IMR-90 (cell line): ENCODE measurements around the gene FAH. TPM values are rescaled to one million over a fixed set of nuclear protein-coding genes. Genes with fewer than 3 reads are reported as not detected.
A peak's percentile ranks its signal among the peaks of the same experiment; 100 is the strongest.

ENCODE experiments used
- ATAC-seq: fragments of 200-7000 bp; cut with Tn5 transposase; 2 replicates; pipeline ENCODE4 v1.9.1; 2020; ENCODE audit warnings: low read depth, mild to moderate bottlenecking, moderate library complexity
- BruUV-seq: library from RNA; stranded (reverse); fragments of 400-500 nt; replicated peaks from 2 replicates; lab custom pipeline; 2021; lab: Mats Ljungman, UMichigan
- CTCF ChIA-PET: fragments of 300-600 bp; formaldehyde crosslinking; extraction: SDS; loops from one replicate; lab custom pipeline; 2021; ENCODE audit warnings: antibody characterized with exemption; lab: Yijun Ruan, JAX
- POLR2A ChIA-PET: fragments of 300-600 bp; sonication (Branson Sonifier 250); formaldehyde crosslinking; loops from one replicate; lab custom pipeline; 2022; ENCODE audit warnings: antibody characterized with exemption; ENCODE audit not compliant: unreplicated experiment; lab: Charles Lee
- DNase-seq: peaks from one replicate; pipeline ENCODE4 v3.0.0; 2013
- H2AFZ ChIP-seq: replicated peaks from 2 replicates; pipeline ENCODE3; 2013; ENCODE audit warnings: low read length, mild to moderate bottlenecking; ENCODE audit not compliant: poor library complexity
- H2AK5ac ChIP-seq: 2 replicates; pipeline ENCODE4 v1.6.1; 2013; ENCODE audit warnings: low read depth, low read length, inconsistent platforms
- H2AK9ac ChIP-seq: replicated peaks from 2 replicates; pipeline ENCODE3; 2013; ENCODE audit warnings: mild to moderate bottlenecking, low read depth, low read length, moderate library complexity; ENCODE audit not compliant: poor library complexity
- H2BK120ac ChIP-seq: 2 replicates; pipeline ENCODE4 v1.6.1; 2013; ENCODE audit warnings: low read depth, low read length, inconsistent platforms
- H2BK15ac ChIP-seq: 3 replicates; pipeline ENCODE4 v1.6.1; 2013; ENCODE audit warnings: low read depth, low read length, inconsistent platforms
- H2BK20ac ChIP-seq: 2 replicates; pipeline ENCODE4 v1.6.1; 2013; ENCODE audit warnings: low read depth, mild to moderate bottlenecking, inconsistent platforms, low read length, moderate library complexity
- H2BK5ac ChIP-seq: 2 replicates; pipeline ENCODE4 v1.6.1; 2013; ENCODE audit warnings: mild to moderate bottlenecking, low read depth, low read length, inconsistent platforms; ENCODE audit not compliant: poor library complexity, severe bottlenecking
- H3K14ac ChIP-seq: replicated peaks from 2 replicates; pipeline ENCODE4 v1.6.1; 2013; ENCODE audit warnings: low read depth, low read length, inconsistent platforms
- H3K18ac ChIP-seq: 2 replicates; pipeline ENCODE4 v1.6.1; 2013; ENCODE audit warnings: low read depth, low read length, control low read depth
- H3K23ac ChIP-seq: 2 replicates; pipeline ENCODE4 v1.6.1; 2013; ENCODE audit warnings: low read depth, low read length, inconsistent platforms
- H3K27ac ChIP-seq: 2 replicates; pipeline ENCODE4 v1.5.1; 2013; ENCODE audit warnings: mild to moderate bottlenecking, control low read depth, low read length; ENCODE audit not compliant: insufficient read depth
- H3K27me3 ChIP-seq: 2 replicates; pipeline ENCODE4 v1.6.1; 2013; ENCODE audit warnings: low read length; ENCODE audit not compliant: control insufficient read depth, insufficient read depth
- H3K36me3 ChIP-seq: 2 replicates; pipeline ENCODE4 v1.6.1; 2013; ENCODE audit warnings: low read length, mixed read lengths; ENCODE audit not compliant: control insufficient read depth, insufficient read depth
- H3K4ac ChIP-seq: 2 replicates; pipeline ENCODE4 v1.6.1; 2013; ENCODE audit warnings: low read depth, low read length, inconsistent platforms
- H3K4me1 ChIP-seq: 2 replicates; pipeline ENCODE4 v1.6.1; 2013; ENCODE audit warnings: low read length, mixed read lengths; ENCODE audit not compliant: control insufficient read depth, insufficient read depth
- H3K4me2 ChIP-seq: 2 replicates; pipeline ENCODE4 v1.6.1; 2013; ENCODE audit warnings: low read depth, mild to moderate bottlenecking, control low read depth, low read length, moderate library complexity
- H3K4me3 ChIP-seq: 2 replicates; pipeline ENCODE4 v1.5.1; 2013; ENCODE audit warnings: low read depth, mild to moderate bottlenecking, control low read depth, low read length, moderate library complexity; ENCODE audit not compliant: insufficient read depth
- H3K56ac ChIP-seq: 2 replicates; pipeline ENCODE4 v1.6.1; 2013; ENCODE audit warnings: low read length, inconsistent platforms; ENCODE audit not compliant: insufficient read depth; ENCODE audit errors: extremely low read depth
- H3K79me1 ChIP-seq, 2 experiments: 2 replicates each; pipeline ENCODE4 v1.6.1; 2013; ENCODE audit warnings: low read length in 2 of 2, inconsistent platforms in 1 of 2, low read depth in 1 of 2
- H3K9ac ChIP-seq: 2 replicates; pipeline ENCODE4 v1.6.1; 2013; ENCODE audit warnings: low read depth, low read length, control low read depth
- H3K9me1 ChIP-seq: 2 replicates; pipeline ENCODE4 v1.6.1; 2013; ENCODE audit warnings: low read length, inconsistent platforms; ENCODE audit not compliant: insufficient read depth
- H3K9me3 ChIP-seq: 2 replicates; pipeline ENCODE4 v1.6.1; 2013; ENCODE audit warnings: low read length; ENCODE audit not compliant: control insufficient read depth, insufficient read depth
- H4K20me1 ChIP-seq: 2 replicates; pipeline ENCODE4 v1.6.1; 2013; ENCODE audit warnings: low read length, inconsistent platforms; ENCODE audit not compliant: insufficient read depth
- H4K5ac ChIP-seq: 2 replicates; pipeline ENCODE4 v1.6.1; 2013; ENCODE audit warnings: mild to moderate bottlenecking, low read depth, low read length, control low read depth
- H4K8ac ChIP-seq, 2 experiments: 2 replicates each; pipeline ENCODE4 v1.6.1; 2013; ENCODE audit warnings: low read depth in 2 of 2, low read length in 2 of 2, control low read depth in 1 of 2, inconsistent platforms in 1 of 2
- H4K91ac ChIP-seq: 2 replicates; pipeline ENCODE4 v1.6.1; 2013; ENCODE audit warnings: low read depth, low read length, inconsistent platforms; ENCODE audit not compliant: insufficient read depth
- BHLHE40 ChIP-seq: fragments of 150-350 bp; IDR thresholded peaks from 2 replicates; pipeline ENCODE4 v1.6.1; 2016; ENCODE audit warnings: mild to moderate bottlenecking, low read depth, low read length
- CEBPB ChIP-seq: IDR thresholded peaks from 2 replicates; pipeline ENCODE4 v1.6.1; 2012; ENCODE audit warnings: low read depth, low read length, improper control_type of control experiment
- CHD1 ChIP-seq: IDR thresholded peaks from 2 replicates; pipeline ENCODE4 v1.6.1; 2012; ENCODE audit warnings: low read depth, low read length, improper control_type of control experiment
- MAZ ChIP-seq: IDR thresholded peaks from 2 replicates; pipeline ENCODE4 v1.6.1; 2012; ENCODE audit warnings: low read depth, mild to moderate bottlenecking, low read length, improper control_type of control experiment, moderate library complexity, borderline replicate concordance
- MXI1 ChIP-seq: IDR thresholded peaks from 2 replicates; pipeline ENCODE4 v1.6.1; 2012; ENCODE audit warnings: low read depth, mild to moderate bottlenecking, low read length, moderate library complexity, borderline replicate concordance
- RCOR1 ChIP-seq: IDR thresholded peaks from 2 replicates; pipeline ENCODE4 v1.6.1; 2012; ENCODE audit warnings: mild to moderate bottlenecking, low read length, improper control_type of control experiment; ENCODE audit not compliant: insufficient replicate concordance
- WGBS, 2 experiments: methylation state at CpG; one replicate each; pipeline versions ENCODE4 v1.1.5 to v1.1.7; 2013; ENCODE audit warnings: missing lambda C conversion rate in 2 of 2; ENCODE audit not compliant: insufficient read length in 1 of 2; ENCODE audit errors: extremely low coverage in 2 of 2; 5-methylcytosine and 5-hydroxymethylcytosine counted together
- dilution Hi-C: fragments of 300-500 bp; cut with HindIII; formaldehyde crosslinking; loops from one replicate; pipeline ENCODE4 v1.14.3; 2018; ENCODE audit warnings: low sequenced_read_pairs; ENCODE audit not compliant: unreplicated experiment
- in situ Hi-C: fragments of 300-500 bp; cut with MboI; formaldehyde crosslinking; loops from 3 replicates; pipeline ENCODE4 v1.14.3; 2019; ENCODE audit warnings: low sequenced_read_pairs, inconsistent platforms, mixed read lengths
- intact Hi-C: fragments of 100-400 bp; cut with micrococcal nuclease; formaldehyde crosslinking; loops from 2 replicates; pipeline ENCODE4 v1.10.0; 2022
- polyA plus RNA-seq, 3 experiments: library from polyadenylated mRNA; depleted of rRNA; stranded (reverse); fragments of >200 nt; gene quantifications; 2 replicates each; pipeline ENCODE4 v1.2.3, GENCODE V29; 2012; ENCODE audit warnings: low replicate concordance in 1 of 3
- total RNA-seq: library from RNA; depleted of rRNA; stranded (reverse); fragments of >200 nt; gene quantifications from 2 replicates; pipeline ENCODE4 v1.2.3, GENCODE V29; 2012
- TF ChIP-seq, protein P1 (sequence below): fragments of 150-350 bp; IDR thresholded peaks from 2 replicates; pipeline ENCODE4 v1.6.1; 2016; ENCODE audit warnings: low read depth, mild to moderate bottlenecking, low read length, moderate library complexity, borderline replicate concordance
- TF ChIP-seq, protein P2 (sequence below): fragments of 150-350 bp; IDR thresholded peaks from 2 replicates; pipeline ENCODE4 v1.6.1; 2017; ENCODE audit warnings: mild to moderate bottlenecking, antibody characterized with exemption, low read length, low read depth

FAH gene
- total and polyA plus RNA-seq, 2 of the 4 experiments (the other 2 are of a cell fraction): 43.1 to 48.6 TPM

DNA sequence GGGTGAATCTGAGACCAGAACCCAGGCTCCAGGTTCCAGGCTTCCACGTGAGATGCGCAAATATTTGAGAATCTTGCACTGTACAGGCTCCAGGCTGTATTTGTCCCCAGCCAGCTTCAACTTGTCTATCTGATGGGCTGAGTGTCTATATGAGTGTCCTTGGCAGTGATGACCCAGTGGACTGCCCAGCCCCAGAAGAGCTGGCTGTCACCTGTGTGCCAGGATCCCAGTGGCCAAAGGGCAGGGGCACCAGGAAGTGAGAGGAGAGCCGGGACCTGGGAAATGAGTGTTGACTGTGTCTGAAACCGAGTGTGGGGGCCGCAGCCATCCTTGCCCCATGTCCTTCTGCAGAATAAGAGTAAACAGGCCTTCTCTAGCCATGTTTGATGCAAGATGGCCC, 10.4 kb downstream of the FAH start:
- Histone ChIP-seq H3K56ac (no peak overlapping the region), H2BK5ac (no peak overlapping the region), H2BK20ac (no peak overlapping the region), H3K9me1 (peaks cover 26% of the 10 kb centered on the region), H2BK15ac (no peak overlapping the region), H3K27ac (no peak overlapping the region), H3K9me3 (no peaks in the 10 kb centered on the region), H4K91ac (no peak overlapping the region), H3K23ac (no peak overlapping the region), H3K9ac (no peak overlapping the region), H3K27me3 (no peaks in the 10 kb centered on the region), H3K4me2 (no peak overlapping the region), H4K5ac (no peak overlapping the region), H3K14ac (no peak overlapping the region), H2AK5ac (no peak overlapping the region; the same call in 1 of the 2 replicates), H3K4ac (no peak overlapping the region), H4K8ac (no peak overlapping the region), H3K4me3 (no peak overlapping the region), H2AK9ac (peak overlapping the region; percentile 15), H3K36me3 (peaks cover 13% of the 10 kb centered on the region; the same call in 1 of the 2 replicates), H2BK120ac (no peak overlapping the region), H2AFZ (no peak overlapping the region), H3K79me1 (peaks cover 0 to 12% of the 10 kb centered on the region in 2 experiments; a peak in 1 of 4 replicates), H3K18ac (no peak overlapping the region), H3K4me1 (peaks cover 26% of the 10 kb centered on the region), H4K20me1 (no peaks in the 10 kb centered on the region)
- DNase-seq (no peak), ATAC-seq (no peak)
- in situ Hi-C loops: no loop called here
- POLR2A ChIA-PET: no interaction called here
- BruUV-seq: no TSS peak
- no CpG with 5 or more reads among the region's 5 CpGs for WGBS, 2 experiments
- dilution Hi-C loops: no loop called here
- intact Hi-C loops: no loop called here
- TF ChIP-seq CHD1 (no peak), CEBPB (no peak), MAZ (no peak), MXI1 (no peak), RCOR1 (no peak), BHLHE40 (no peak)
- TF ChIP-seq, protein P1, sequence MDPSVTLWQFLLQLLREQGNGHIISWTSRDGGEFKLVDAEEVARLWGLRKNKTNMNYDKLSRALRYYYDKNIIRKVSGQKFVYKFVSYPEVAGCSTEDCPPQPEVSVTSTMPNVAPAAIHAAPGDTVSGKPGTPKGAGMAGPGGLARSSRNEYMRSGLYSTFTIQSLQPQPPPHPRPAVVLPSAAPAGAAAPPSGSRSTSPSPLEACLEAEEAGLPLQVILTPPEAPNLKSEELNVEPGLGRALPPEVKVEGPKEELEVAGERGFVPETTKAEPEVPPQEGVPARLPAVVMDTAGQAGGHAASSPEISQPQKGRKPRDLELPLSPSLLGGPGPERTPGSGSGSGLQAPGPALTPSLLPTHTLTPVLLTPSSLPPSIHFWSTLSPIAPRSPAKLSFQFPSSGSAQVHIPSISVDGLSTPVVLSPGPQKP: no peak
- TF ChIP-seq, protein P2, sequence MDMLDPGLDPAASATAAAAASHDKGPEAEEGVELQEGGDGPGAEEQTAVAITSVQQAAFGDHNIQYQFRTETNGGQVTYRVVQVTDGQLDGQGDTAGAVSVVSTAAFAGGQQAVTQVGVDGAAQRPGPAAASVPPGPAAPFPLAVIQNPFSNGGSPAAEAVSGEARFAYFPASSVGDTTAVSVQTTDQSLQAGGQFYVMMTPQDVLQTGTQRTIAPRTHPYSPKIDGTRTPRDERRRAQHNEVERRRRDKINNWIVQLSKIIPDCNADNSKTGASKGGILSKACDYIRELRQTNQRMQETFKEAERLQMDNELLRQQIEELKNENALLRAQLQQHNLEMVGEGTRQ: no peak
- CTCF ChIA-PET: no interaction called here
